ENCODE data around the gene G0S2.

Gene G0S2

GRCh38 chr1:209650454-209650853 lies 24.8 kb upstream of the G0S2 start:
- Histone ChIP-seq H3K4me1 (ENCODE audit: control insufficient read depth, insufficient read depth, low read length) (peaks cover 36% of the 10 kb centered on the region), H3K9me3 (ENCODE audit: control insufficient read depth in 2 of 2, low read length in 2 of 2) (no peaks in the 10 kb centered on the region), H3K4me3 (ENCODE audit: low read length in 2 of 2) (no peak overlapping the region), H3K36me3 (ENCODE audit: control insufficient read depth in 2 of 2, insufficient read depth in 2 of 2, low read length in 2 of 2) (no peaks in the 10 kb centered on the region), H3K27ac (ENCODE audit: low read length) (no peak overlapping the region), H3K27me3 (ENCODE audit: control insufficient read depth in 1 of 2, insufficient read depth in 2 of 2, low read length in 2 of 2) (no peaks in the 10 kb centered on the region), H3K9ac (ENCODE audit: low read length in 2 of 2) (no peak overlapping the region)

GRCh38 chr1:209651138-209651587 lies 24.0 kb upstream of the G0S2 start:
- peaks cover 36% of the 10 kb centered on the region for H3K4me1 ChIP-seq (ENCODE audit: control insufficient read depth, insufficient read depth, low read length)
- no peak overlapping the region for H3K9ac ChIP-seq (ENCODE audit: low read length in 2 of 2)
- H3K27ac ChIP-seq (ENCODE audit: low read length) = no peak overlapping the region
- no peaks in the 10 kb centered on the region for H3K36me3 ChIP-seq (ENCODE audit: control insufficient read depth in 2 of 2, insufficient read depth in 2 of 2, low read length in 2 of 2)
- no peak overlapping the region for H3K4me3 ChIP-seq (ENCODE audit: low read length in 2 of 2)
- H3K27me3 ChIP-seq (ENCODE audit: control insufficient read depth in 1 of 2, insufficient read depth in 2 of 2, low read length in 2 of 2) = no peaks in the 10 kb centered on the region
- H3K9me3 ChIP-seq (ENCODE audit: control insufficient read depth in 2 of 2, low read length in 2 of 2) = no peaks in the 10 kb centered on the region

GRCh38 chr1:209652121-209652735 lies 23.0 kb upstream of the G0S2 start, which contains the start of gene LAMB3:
Gene LAMB3 (minus strand): TSS chr1:209652425. CDS start chr1:209650944, 1,481 bp downstream.
- Histone ChIP-seq H3K27me3 (ENCODE audit: control insufficient read depth in 1 of 2, insufficient read depth in 2 of 2, low read length in 2 of 2) (no peaks in the 10 kb centered on the region), H3K36me3 (ENCODE audit: control insufficient read depth in 2 of 2, insufficient read depth in 2 of 2, low read length in 2 of 2) (no peaks in the 10 kb centered on the region), H3K9ac (ENCODE audit: low read length in 2 of 2) (no peak within 1 kb of the TSS), H3K27ac (ENCODE audit: low read length) (no peak within 1 kb of the TSS), H3K4me1 (ENCODE audit: control insufficient read depth, insufficient read depth, low read length) (peaks cover 34% of the 10 kb centered on the region), H3K4me3 (ENCODE audit: low read length in 2 of 2) (no peak within 1 kb of the TSS), H3K9me3 (ENCODE audit: control insufficient read depth in 2 of 2, low read length in 2 of 2) (no peaks in the 10 kb centered on the region)

- Histone ChIP-seq H3K9ac (ENCODE audit: low read length in 2 of 2) (no peak overlapping the region), H3K4me3 (ENCODE audit: low read length in 2 of 2) (no peak overlapping the region), H3K36me3 (ENCODE audit: control insufficient read depth in 2 of 2, insufficient read depth in 2 of 2, low read length in 2 of 2) (no peaks in the 10 kb centered on the region), H3K27me3 (ENCODE audit: control insufficient read depth in 1 of 2, insufficient read depth in 2 of 2, low read length in 2 of 2) (no peaks in the 10 kb centered on the region), H3K27ac (ENCODE audit: low read length) (no peak overlapping the region), H3K9me3 (ENCODE audit: control insufficient read depth in 2 of 2, low read length in 2 of 2) (no peaks in the 10 kb centered on the region), H3K4me1 (ENCODE audit: control insufficient read depth, insufficient read depth, low read length) (peaks cover 32% of the 10 kb centered on the region)
These were observed 22.3 kb upstream of the G0S2 start for GRCh38 chr1:209652873-209653401.

GRCh38 chr1:209653915-209654351 lies 21.3 kb upstream of the G0S2 start:
- H3K4me1 ChIP-seq (ENCODE audit: control insufficient read depth, insufficient read depth, low read length) = peaks cover 24% of the 10 kb centered on the region
- H3K36me3 ChIP-seq (ENCODE audit: control insufficient read depth in 2 of 2, insufficient read depth in 2 of 2, low read length in 2 of 2) = no peaks in the 10 kb centered on the region
- H3K27me3 ChIP-seq (ENCODE audit: control insufficient read depth in 1 of 2, insufficient read depth in 2 of 2, low read length in 2 of 2) = no peaks in the 10 kb centered on the region
- no peaks in the 10 kb centered on the region for H3K9me3 ChIP-seq (ENCODE audit: control insufficient read depth in 2 of 2, low read length in 2 of 2)
- no peak overlapping the region for H3K9ac ChIP-seq (ENCODE audit: low read length in 2 of 2)
- no peak overlapping the region for H3K4me3 ChIP-seq (ENCODE audit: low read length in 2 of 2)
- H3K27ac ChIP-seq (ENCODE audit: low read length) = no peak overlapping the region

GRCh38 chr1:209655411-209656231 lies 19.6 kb upstream of the G0S2 start:
- Histone ChIP-seq H3K4me1 (ENCODE audit: control insufficient read depth, insufficient read depth, low read length) (peaks cover 16% of the 10 kb centered on the region), H3K27ac (ENCODE audit: low read length) (no peak overlapping the region)

GRCh38 chr1:209657140-209657879 lies 17.9 kb upstream of the G0S2 start:
- H3K27me3 ChIP-seq (ENCODE audit: control insufficient read depth in 1 of 2, insufficient read depth in 2 of 2, low read length in 2 of 2) = no peaks in the 10 kb centered on the region
- H3K9ac ChIP-seq (ENCODE audit: low read length in 2 of 2) = no peak overlapping the region
- no peak overlapping the region for H3K27ac ChIP-seq (ENCODE audit: low read length)
- H3K36me3 ChIP-seq (ENCODE audit: control insufficient read depth in 2 of 2, insufficient read depth in 2 of 2, low read length in 2 of 2) = no peaks in the 10 kb centered on the region
- H3K4me1 ChIP-seq (ENCODE audit: control insufficient read depth, insufficient read depth, low read length) = peaks cover 11% of the 10 kb centered on the region
- H3K9me3 ChIP-seq (ENCODE audit: control insufficient read depth in 2 of 2, low read length in 2 of 2) = no peaks in the 10 kb centered on the region
- H3K4me3 ChIP-seq (ENCODE audit: low read length in 2 of 2) = no peak overlapping the region

More at GRCh38 chr1:209655411-209656231, 19.6 kb upstream of the G0S2 start:
- no peak overlapping the region for H3K9ac ChIP-seq (ENCODE audit: low read length in 2 of 2)
- H3K9me3 ChIP-seq (ENCODE audit: control insufficient read depth in 2 of 2, low read length in 2 of 2) = no peaks in the 10 kb centered on the region
- no peaks in the 10 kb centered on the region for H3K27me3 ChIP-seq (ENCODE audit: control insufficient read depth in 1 of 2, insufficient read depth in 2 of 2, low read length in 2 of 2)
- no peaks in the 10 kb centered on the region for H3K36me3 ChIP-seq (ENCODE audit: control insufficient read depth in 2 of 2, insufficient read depth in 2 of 2, low read length in 2 of 2)
- no peak overlapping the region for H3K4me3 ChIP-seq (ENCODE audit: low read length in 2 of 2)

- Histone ChIP-seq H3K9ac (ENCODE audit: low read length in 2 of 2) (no peak overlapping the region), H3K4me3 (ENCODE audit: low read length in 2 of 2) (no peak overlapping the region), H3K4me1 (ENCODE audit: control insufficient read depth, insufficient read depth, low read length) (peaks cover 6% of the 10 kb centered on the region), H3K27ac (ENCODE audit: low read length) (no peak overlapping the region), H3K9me3 (ENCODE audit: control insufficient read depth in 2 of 2, low read length in 2 of 2) (no peaks in the 10 kb centered on the region), H3K27me3 (ENCODE audit: control insufficient read depth in 1 of 2, insufficient read depth in 2 of 2, low read length in 2 of 2) (no peaks in the 10 kb centered on the region), H3K36me3 (ENCODE audit: control insufficient read depth in 2 of 2, insufficient read depth in 2 of 2, low read length in 2 of 2) (no peaks in the 10 kb centered on the region)
These were observed 17.3 kb upstream of the G0S2 start for GRCh38 chr1:209657918-209658317.

GRCh38 chr1:209659909-209660308 lies 15.3 kb upstream of the G0S2 start:
- Histone ChIP-seq H3K27me3 (ENCODE audit: control insufficient read depth in 1 of 2, insufficient read depth in 2 of 2, low read length in 2 of 2) (no peaks in the 10 kb centered on the region), H3K4me1 (ENCODE audit: control insufficient read depth, insufficient read depth, low read length) (no peaks in the 10 kb centered on the region), H3K27ac (ENCODE audit: low read length) (no peak overlapping the region), H3K36me3 (ENCODE audit: control insufficient read depth in 2 of 2, insufficient read depth in 2 of 2, low read length in 2 of 2) (no peaks in the 10 kb centered on the region), H3K9ac (ENCODE audit: low read length in 2 of 2) (no peak overlapping the region), H3K4me3 (ENCODE audit: low read length in 2 of 2) (no peak overlapping the region), H3K9me3 (ENCODE audit: control insufficient read depth in 2 of 2, low read length in 2 of 2) (no peaks in the 10 kb centered on the region)

GRCh38 chr1:209661071-209661470 lies 14.1 kb upstream of the G0S2 start:
- H3K27me3 ChIP-seq (ENCODE audit: control insufficient read depth in 1 of 2, insufficient read depth in 2 of 2, low read length in 2 of 2) = no peaks in the 10 kb centered on the region
- H3K36me3 ChIP-seq (ENCODE audit: control insufficient read depth in 2 of 2, insufficient read depth in 2 of 2, low read length in 2 of 2) = no peaks in the 10 kb centered on the region
- H3K9ac ChIP-seq (ENCODE audit: low read length in 2 of 2) = no peak overlapping the region
- H3K4me3 ChIP-seq (ENCODE audit: low read length in 2 of 2) = no peak overlapping the region
- no peaks in the 10 kb centered on the region for H3K9me3 ChIP-seq (ENCODE audit: control insufficient read depth in 2 of 2, low read length in 2 of 2)
- no peaks in the 10 kb centered on the region for H3K4me1 ChIP-seq (ENCODE audit: control insufficient read depth, insufficient read depth, low read length)
- no peak overlapping the region for H3K27ac ChIP-seq (ENCODE audit: low read length)
